ENCODE data around the gene SLIT3.

DNA sequence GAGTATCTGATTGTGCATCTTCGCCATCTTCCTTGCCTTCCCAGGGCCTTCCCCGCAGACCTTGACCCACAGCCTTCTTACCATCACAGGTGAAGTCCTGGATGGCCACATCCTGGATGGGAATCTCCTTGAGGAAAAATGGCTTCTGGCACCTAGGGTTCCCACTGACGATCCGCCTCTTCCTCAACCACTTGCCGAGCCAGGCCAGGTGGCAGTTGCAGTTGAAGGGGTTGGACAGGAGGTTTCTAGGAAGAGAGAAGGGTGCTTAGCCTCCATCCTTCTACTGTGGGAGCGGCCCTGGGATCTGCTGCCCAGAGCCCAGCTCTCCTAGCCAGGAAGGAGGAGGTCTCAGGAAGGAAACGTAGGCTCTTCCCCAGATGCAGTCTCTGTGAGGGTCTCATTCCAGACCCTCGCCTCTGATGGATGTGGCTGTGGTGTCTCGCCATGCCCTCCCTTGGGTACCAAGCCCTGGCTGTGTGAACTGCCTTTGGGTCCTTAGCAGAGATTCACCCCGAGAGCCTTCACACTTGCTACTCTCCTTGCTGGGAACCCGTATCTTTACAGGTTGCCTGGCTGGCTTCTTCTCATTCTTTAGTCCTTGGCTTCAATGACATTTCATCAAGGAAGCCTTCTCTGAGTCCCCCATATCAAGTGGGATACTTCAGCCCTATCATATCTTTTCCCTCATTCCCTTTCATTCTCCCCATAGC, 551.4 kb downstream of the SLIT3 start:
- TF ChIP-seq CTCF (IDR thresholded peaks at IDR 0.05; ENCODE audit: low read depth, low read length) (no peak), EZH2phosphoT487 (IDR thresholded peaks at IDR 0.05; ENCODE audit: low read depth) (no peak)
